ENCODE data around the gene DNASE1L2. TPM values are rescaled to one million over a fixed set of nuclear protein-coding genes. Genes with fewer than 3 reads are reported as not detected.
A peak's percentile ranks its signal among the peaks of the same experiment; 100 is the strongest.

DNASE1L2 gene
- 1 to 10 TPM in 2 of 3 donors, under 1 TPM in 1; 0.87 to 1.9 (median 1.1) TPM for total RNA-seq
- long read RNA-seq, donor 1, partial matches to known transcripts = 1 of 1 reads
- long read RNA-seq, donor 1, other reads (novel, unspliced or antisense) = 0 of 1 reads
- long read RNA-seq, donor 2 = 0 reads

- ATAC-seq = peak; percentile 48
- Histone ChIP-seq H3K36me3 (ENCODE audit: low read depth) (peaks cover 3% of the 10 kb centered on the region), H3K4me1 (ENCODE audit: low read depth) (peaks cover 22% of the 10 kb centered on the region), H3K4me3 (no peak within 1 kb of the TSS), H3K9me3 (no peaks in the 10 kb centered on the region)
- TF ChIP-seq CTCF (IDR thresholded peaks at IDR 0.05) = no peak
- intact Hi-C loops (cut with DNase I, micrococcal nuclease) = no loop called here
- peak in 1 of 3 donors; percentile 52 for DNase-seq
Measured at GRCh38 chr16:2236337-2237101, at the start of gene DNASE1L2. Gene DNASE1L2, plus strand, starts transcription at chr16:2236444. Its CDS starts 373 bp downstream, at chr16:2236817.

GRCh38 chr16:2186505-2186904, 49.7 kb upstream of the DNASE1L2 start:
- no peaks in the 10 kb centered on the region for H3K9me3 ChIP-seq
- intact Hi-C loops (cut with DNase I, micrococcal nuclease) = no loop called here
- H3K4me3 ChIP-seq = no peak overlapping the region
- no peak for TF ChIP-seq CTCF (IDR thresholded peaks at IDR 0.05)
- DNase-seq = no peak
- ATAC-seq = no peak
- no peaks in the 10 kb centered on the region for H3K36me3 ChIP-seq (ENCODE audit: low read depth)
- no peaks in the 10 kb centered on the region for H3K4me1 ChIP-seq (ENCODE audit: low read depth)

GRCh38 chr16:2187212-2187611, 49.0 kb upstream of the DNASE1L2 start:
- no peak for TF ChIP-seq CTCF (IDR thresholded peaks at IDR 0.05)
- Histone ChIP-seq H3K4me1 (ENCODE audit: low read depth) (no peaks in the 10 kb centered on the region), H3K9me3 (no peaks in the 10 kb centered on the region), H3K36me3 (ENCODE audit: low read depth) (no peaks in the 10 kb centered on the region), H3K4me3 (no peak overlapping the region)
- DNase-seq (no peak), ATAC-seq (peak; percentile 32)
- intact Hi-C loops (cut with DNase I, micrococcal nuclease) = no loop called here

GRCh38 chr16:2188395-2188794, 47.8 kb upstream of the DNASE1L2 start:
- no peak for ATAC-seq
- DNase-seq = no peak
- H3K4me1 ChIP-seq (ENCODE audit: low read depth) = no peaks in the 10 kb centered on the region
- H3K4me3 ChIP-seq = no peak overlapping the region
- no peaks in the 10 kb centered on the region for H3K36me3 ChIP-seq (ENCODE audit: low read depth)
- TF ChIP-seq CTCF (IDR thresholded peaks at IDR 0.05) = no peak
- intact Hi-C loops (cut with DNase I, micrococcal nuclease) = no loop called here
- H3K9me3 ChIP-seq = no peaks in the 10 kb centered on the region

GRCh38 chr16:2189252-2189893, 46.9 kb upstream of the DNASE1L2 start:
- Histone ChIP-seq H3K9me3 (no peaks in the 10 kb centered on the region), H3K4me3 (no peak overlapping the region), H3K36me3 (ENCODE audit: low read depth) (no peaks in the 10 kb centered on the region), H3K4me1 (ENCODE audit: low read depth) (no peaks in the 10 kb centered on the region)
- no peak for TF ChIP-seq CTCF (IDR thresholded peaks at IDR 0.05)
- intact Hi-C loops (cut with DNase I, micrococcal nuclease) = no loop called here
- ATAC-seq (no peak), DNase-seq (no peak)

Data from mucosa of descending colon (tissue), 3 donors.